ENCODE data around the gene ALS2. TPM values are rescaled to one million over a fixed set of nuclear protein-coding genes. Genes with fewer than 3 reads are reported as not detected.
A peak's percentile ranks its signal among the peaks of the same experiment; 100 is the strongest.

The ALS2 gene
- total RNA-seq, 2 donors from 2014 or later: 19.9 to 20.0 TPM

DNA sequence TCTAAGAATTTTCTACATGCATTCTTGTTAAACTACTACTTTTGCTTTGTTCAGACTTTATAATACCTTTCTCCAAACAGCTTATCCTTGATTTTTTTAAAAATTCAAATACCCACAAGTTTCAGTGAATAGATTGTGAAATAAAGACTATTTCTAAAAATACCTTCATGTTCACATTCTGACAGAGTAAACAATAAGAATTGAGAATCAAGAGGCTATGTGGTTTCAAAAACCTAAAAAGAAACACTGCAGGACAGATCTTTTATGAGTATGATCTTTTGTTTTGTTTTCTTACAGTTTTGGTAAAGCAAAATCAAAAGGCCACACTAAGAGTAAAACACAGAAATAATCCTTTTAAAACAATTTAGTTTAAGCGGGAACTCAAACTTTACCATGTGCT is 21.2 kb downstream of the ALS2 start:
- ATAC-seq (no peak), DNase-seq (ENCODE audit: low spot score) (no peak)
- Mint-ChIP-seq H3K9me3 (no peaks in the 10 kb centered on the region), H3K27me3 (no peaks in the 10 kb centered on the region), H3K4me3 (no peak overlapping the region), H3K4me1 (ENCODE audit: low read depth in 2 of 2) (no peaks in the 10 kb centered on the region), H3K36me3 (no peaks in the 10 kb centered on the region), H3K27ac (no peak overlapping the region)

GRCh38 chr2:201758873-201759272 is 21.9 kb downstream of the ALS2 start:
- Mint-ChIP-seq H3K36me3 (no peaks in the 10 kb centered on the region), H3K4me3 (no peak overlapping the region), H3K27me3 (no peaks in the 10 kb centered on the region), H3K9me3 (no peaks in the 10 kb centered on the region), H3K4me1 (ENCODE audit: low read depth in 2 of 2) (no peaks in the 10 kb centered on the region), H3K27ac (no peak overlapping the region)
- no peak for ATAC-seq
- DNase-seq (ENCODE audit: low spot score): no peak

DNA sequence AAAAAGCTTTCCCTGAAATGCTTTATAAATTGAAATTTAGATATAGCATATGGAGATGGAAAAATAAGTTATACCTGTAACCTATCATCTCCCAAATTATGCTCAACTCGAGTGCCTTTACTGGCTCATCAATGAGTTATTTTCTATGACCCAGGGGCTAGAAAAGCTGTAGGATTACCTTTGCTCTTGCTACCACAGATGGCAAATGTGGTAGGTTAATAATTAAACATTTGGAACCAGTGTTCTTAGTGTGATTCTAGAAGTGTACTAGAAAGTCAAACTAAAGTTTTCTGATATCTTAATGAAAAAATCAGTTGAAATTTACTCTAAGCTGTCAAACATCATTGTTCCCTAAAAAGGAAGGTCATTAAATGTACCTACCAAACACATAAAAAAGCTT is 22.5 kb downstream of the ALS2 start:
- ATAC-seq: no peak
- Mint-ChIP-seq H3K27ac (no peak overlapping the region), H3K27me3 (no peaks in the 10 kb centered on the region), H3K9me3 (no peaks in the 10 kb centered on the region), H3K36me3 (no peaks in the 10 kb centered on the region), H3K4me1 (ENCODE audit: low read depth in 2 of 2) (no peaks in the 10 kb centered on the region), H3K4me3 (no peak overlapping the region)
- DNase-seq (ENCODE audit: low spot score): no peak

DNA sequence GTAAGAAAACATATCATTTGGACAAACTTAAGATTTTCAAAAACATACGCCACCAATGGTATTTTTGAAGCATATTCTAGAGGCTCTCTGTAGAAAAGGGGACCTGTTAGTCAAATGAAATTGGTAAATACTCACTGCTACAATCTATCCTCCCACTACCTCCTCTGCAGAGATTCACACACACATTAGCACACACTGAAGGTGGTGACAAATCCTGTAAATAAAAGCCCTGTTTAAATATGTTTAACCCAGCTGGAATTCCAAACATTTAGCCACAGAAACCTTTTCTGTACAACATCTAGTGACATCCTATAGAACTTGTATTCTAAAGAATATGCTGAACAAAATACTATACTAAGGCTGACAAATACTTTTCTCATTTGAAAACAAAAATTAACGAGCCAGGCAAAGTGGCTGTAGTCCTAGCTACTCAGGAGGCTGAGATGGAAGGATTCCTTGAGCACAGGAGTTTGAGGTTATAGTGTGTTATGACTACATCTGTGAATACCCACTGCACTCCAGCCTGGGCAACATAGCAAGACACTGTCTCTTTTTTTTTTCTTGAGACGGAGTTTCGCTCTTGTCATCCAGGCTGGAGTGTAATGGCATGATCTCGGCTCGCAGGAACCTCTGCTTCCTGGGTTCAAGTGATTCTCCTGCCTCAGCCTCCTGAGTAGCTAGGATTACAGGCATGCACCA is 25.9 kb downstream of the ALS2 start:
- DNase-seq (ENCODE audit: low spot score) (no peak), ATAC-seq (no peak)
- no peaks in the 10 kb centered on the region for H3K27me3 Mint-ChIP-seq
- no peaks in the 10 kb centered on the region for H3K4me1 Mint-ChIP-seq (ENCODE audit: low read depth in 2 of 2)
- no peaks in the 10 kb centered on the region for H3K9me3 Mint-ChIP-seq
- H3K27ac Mint-ChIP-seq: no peak overlapping the region
- H3K4me3 Mint-ChIP-seq: no peak overlapping the region
- H3K36me3 Mint-ChIP-seq: no peaks in the 10 kb centered on the region

- DNase-seq (ENCODE audit: low spot score) (no peak), ATAC-seq (no peak)
- no peaks in the 10 kb centered on the region for H3K27me3 Mint-ChIP-seq
- no peak overlapping the region for H3K27ac Mint-ChIP-seq
- no peaks in the 10 kb centered on the region for H3K4me1 Mint-ChIP-seq (ENCODE audit: low read depth in 2 of 2)
- H3K36me3 Mint-ChIP-seq: no peaks in the 10 kb centered on the region
- no peak overlapping the region for H3K4me3 Mint-ChIP-seq
- H3K9me3 Mint-ChIP-seq: no peaks in the 10 kb centered on the region
Measured at GRCh38 chr2:201751566-201751965, 29.2 kb downstream of the ALS2 start.

DNA sequence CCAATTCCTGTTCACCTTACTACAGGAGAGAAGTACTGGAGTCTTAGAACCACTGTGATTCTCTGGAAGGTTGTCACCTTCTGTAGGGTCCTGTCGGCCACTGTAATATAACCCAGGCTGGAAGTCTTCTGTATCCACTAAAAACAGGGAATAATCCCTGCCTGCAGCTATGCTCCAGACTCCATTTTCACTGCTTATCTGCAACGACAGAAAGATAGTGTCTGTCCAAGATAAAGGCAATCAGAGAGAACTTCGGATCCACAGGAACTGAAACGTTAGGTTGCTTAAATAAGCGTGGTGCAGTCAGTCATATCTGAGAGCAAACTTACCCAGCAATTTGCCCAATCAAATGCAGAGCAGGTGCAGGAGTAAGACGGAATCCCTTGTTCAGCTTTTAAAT is 34.2 kb downstream of the ALS2 start:
- Mint-ChIP-seq H3K4me1 (ENCODE audit: low read depth in 2 of 2) (no peaks in the 10 kb centered on the region), H3K4me3 (no peak overlapping the region), H3K36me3 (peaks cover 17% of the 10 kb centered on the region), H3K27ac (peak overlapping the region in 1 of 2 donors; percentile 34), H3K9me3 (no peaks in the 10 kb centered on the region), H3K27me3 (no peaks in the 10 kb centered on the region)
- DNase-seq (ENCODE audit: low spot score) (no peak), ATAC-seq (no peak)

DNA sequence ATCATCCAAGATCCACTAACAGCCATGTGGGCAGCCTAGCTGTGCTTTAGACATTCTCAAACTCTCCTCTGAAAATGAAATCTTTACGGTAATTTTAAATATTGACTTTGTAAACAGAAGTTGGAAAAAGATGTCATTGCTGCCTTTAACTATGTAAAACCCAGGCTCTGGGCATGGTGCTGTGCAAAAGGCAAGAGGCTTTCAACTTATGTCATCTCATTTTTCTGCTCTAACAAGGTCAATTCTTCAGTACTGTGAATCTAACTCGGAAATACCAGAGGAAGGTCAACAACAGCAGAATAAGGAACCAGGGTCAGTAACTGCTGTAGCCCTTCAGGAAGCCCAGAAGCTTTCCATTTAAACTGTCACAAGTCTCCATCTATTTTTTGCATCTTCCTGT is 45.2 kb downstream of the ALS2 start:
- Mint-ChIP-seq H3K36me3 (peaks cover 25% of the 10 kb centered on the region), H3K4me1 (ENCODE audit: low read depth in 2 of 2) (no peaks in the 10 kb centered on the region), H3K27me3 (no peaks in the 10 kb centered on the region), H3K27ac (no peak overlapping the region), H3K9me3 (no peaks in the 10 kb centered on the region), H3K4me3 (no peak overlapping the region)
- DNase-seq (ENCODE audit: low spot score) (no peak), ATAC-seq (no peak)

DNA sequence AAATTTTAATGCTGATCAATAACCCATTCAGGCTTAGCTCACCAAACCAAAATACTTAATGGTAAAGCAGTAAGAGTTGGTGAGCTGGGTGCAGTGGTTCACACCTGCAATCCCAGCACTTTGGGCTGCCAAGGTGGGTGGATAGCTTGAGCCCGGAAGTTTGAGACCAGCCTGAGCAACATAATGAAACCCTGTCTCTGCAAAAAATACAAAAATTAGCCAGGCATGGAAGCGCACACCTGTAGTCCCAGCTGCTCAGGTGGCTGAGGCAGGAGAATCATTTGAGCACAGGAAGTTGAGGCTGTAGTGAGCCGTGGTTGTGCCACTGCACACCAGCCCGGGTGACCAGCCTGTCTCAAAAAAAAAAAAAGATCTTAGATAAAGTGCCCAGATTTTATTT is 46.6 kb downstream of the ALS2 start:
- H3K27me3 Mint-ChIP-seq: no peaks in the 10 kb centered on the region
- no peak overlapping the region for H3K4me3 Mint-ChIP-seq
- no peaks in the 10 kb centered on the region for H3K9me3 Mint-ChIP-seq
- ATAC-seq: no peak
- no peak overlapping the region for H3K27ac Mint-ChIP-seq
- peaks cover 25% of the 10 kb centered on the region for H3K36me3 Mint-ChIP-seq
- DNase-seq (ENCODE audit: low spot score): no peak
- H3K4me1 Mint-ChIP-seq (ENCODE audit: low read depth in 2 of 2): no peaks in the 10 kb centered on the region

GRCh38 chr2:201733544-201733943 is 47.2 kb downstream of the ALS2 start:
- H3K9me3 Mint-ChIP-seq: no peaks in the 10 kb centered on the region
- DNase-seq (ENCODE audit: low spot score): no peak
- H3K27ac Mint-ChIP-seq: no peak overlapping the region
- no peaks in the 10 kb centered on the region for H3K27me3 Mint-ChIP-seq
- ATAC-seq: no peak
- no peaks in the 10 kb centered on the region for H3K4me1 Mint-ChIP-seq (ENCODE audit: low read depth in 2 of 2)
- H3K4me3 Mint-ChIP-seq: no peak overlapping the region
- peaks cover 28% of the 10 kb centered on the region for H3K36me3 Mint-ChIP-seq

DNA sequence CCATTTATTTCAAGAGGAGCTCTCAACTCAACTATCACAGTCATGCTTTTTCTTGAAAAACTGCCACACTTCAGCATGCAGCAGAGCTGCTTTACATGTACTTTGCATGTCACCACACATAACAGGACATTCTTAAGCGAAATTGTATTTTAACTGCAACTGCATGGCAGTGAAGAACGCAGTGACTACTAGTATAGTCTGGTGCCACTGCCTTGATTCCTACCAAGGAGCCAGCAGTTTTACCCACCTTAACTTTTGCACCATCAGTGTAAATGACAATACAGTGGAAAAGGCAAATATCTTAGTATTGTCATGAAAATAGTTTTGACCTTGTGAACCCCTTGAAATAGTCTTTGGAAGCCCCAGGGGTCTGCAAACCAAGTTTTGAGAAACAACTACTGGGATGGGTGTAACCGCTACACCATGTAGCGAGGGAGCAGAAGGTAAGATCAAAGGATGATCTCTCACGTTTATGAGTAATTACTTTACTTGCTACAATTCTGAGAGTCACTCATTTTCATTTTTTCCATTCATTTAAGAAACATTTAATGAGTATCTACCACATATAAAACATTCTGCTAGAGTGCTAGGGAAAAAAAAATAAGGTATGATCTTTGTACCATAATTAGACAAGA is 50.0 kb downstream of the ALS2 start:
- no peaks in the 10 kb centered on the region for H3K4me1 Mint-ChIP-seq (ENCODE audit: low read depth in 2 of 2)
- H3K27me3 Mint-ChIP-seq: no peaks in the 10 kb centered on the region
- DNase-seq (ENCODE audit: low spot score) (no peak), ATAC-seq (no peak)
- H3K9me3 Mint-ChIP-seq: no peaks in the 10 kb centered on the region
- H3K4me3 Mint-ChIP-seq: no peak overlapping the region
- no peak overlapping the region for H3K27ac Mint-ChIP-seq
- H3K36me3 Mint-ChIP-seq: peaks cover 15% of the 10 kb centered on the region

GRCh38 chr2:201715459-201715858 is 65.3 kb downstream of the ALS2 start:
- Mint-ChIP-seq H3K9me3 (peaks cover 4% of the 10 kb centered on the region), H3K27ac (no peak overlapping the region), H3K4me3 (no peak overlapping the region), H3K36me3 (peaks cover 33% of the 10 kb centered on the region), H3K4me1 (ENCODE audit: low read depth in 2 of 2) (no peaks in the 10 kb centered on the region), H3K27me3 (no peaks in the 10 kb centered on the region)
- ATAC-seq (no peak), DNase-seq (ENCODE audit: low spot score) (no peak)

DNA sequence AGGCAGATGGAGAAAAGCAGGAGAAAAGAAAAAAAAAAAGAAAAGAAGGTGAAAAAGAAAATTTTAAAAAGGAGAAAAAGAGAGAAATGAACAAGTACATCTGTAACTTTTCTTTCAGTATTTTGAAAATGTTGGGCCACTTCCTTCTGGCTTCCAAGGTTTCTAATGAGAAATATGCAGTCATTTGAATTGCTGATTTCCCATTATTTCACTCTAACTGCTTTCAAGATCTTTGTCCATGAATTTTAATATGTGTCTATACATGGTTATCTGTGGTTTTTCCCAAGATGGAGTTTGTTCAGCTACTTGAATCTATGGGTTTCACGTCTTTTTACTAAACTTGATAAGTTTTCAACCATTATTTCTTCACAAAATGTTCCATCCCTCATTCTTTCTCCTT is 68.0 kb downstream of the ALS2 start:
- Mint-ChIP-seq H3K36me3 (peaks cover 25% of the 10 kb centered on the region), H3K4me1 (ENCODE audit: low read depth in 2 of 2) (no peaks in the 10 kb centered on the region), H3K27me3 (no peaks in the 10 kb centered on the region), H3K4me3 (no peak overlapping the region), H3K9me3 (no peaks in the 10 kb centered on the region), H3K27ac (no peak overlapping the region)
- ATAC-seq (no peak), DNase-seq (ENCODE audit: low spot score) (no peak)

DNA sequence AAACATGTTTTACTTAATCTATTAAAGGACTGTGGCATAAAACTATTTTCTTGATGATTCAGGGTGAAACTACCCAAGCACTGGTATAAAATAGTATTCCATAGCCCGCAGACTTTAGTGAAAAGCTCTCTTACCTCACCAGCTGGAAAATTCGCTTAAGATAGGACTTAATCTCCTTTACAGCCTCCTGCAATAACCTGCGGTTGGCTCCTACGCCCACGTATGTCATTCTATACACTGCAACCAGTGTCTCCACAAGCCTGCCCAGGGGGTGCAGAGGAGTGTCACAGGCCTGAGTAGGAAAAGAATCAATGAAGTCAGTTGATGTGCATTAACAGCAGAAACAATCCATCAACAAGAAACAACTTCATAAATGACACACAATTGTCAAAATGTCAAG is 71.0 kb downstream of the ALS2 start:
- H3K27me3 Mint-ChIP-seq: no peaks in the 10 kb centered on the region
- ATAC-seq (no peak), DNase-seq (ENCODE audit: low spot score) (no peak)
- no peaks in the 10 kb centered on the region for H3K9me3 Mint-ChIP-seq
- H3K4me1 Mint-ChIP-seq (ENCODE audit: low read depth in 2 of 2): no peaks in the 10 kb centered on the region
- H3K4me3 Mint-ChIP-seq: no peak overlapping the region
- H3K27ac Mint-ChIP-seq: no peak overlapping the region
- H3K36me3 Mint-ChIP-seq: peaks cover 19% of the 10 kb centered on the region

DNA sequence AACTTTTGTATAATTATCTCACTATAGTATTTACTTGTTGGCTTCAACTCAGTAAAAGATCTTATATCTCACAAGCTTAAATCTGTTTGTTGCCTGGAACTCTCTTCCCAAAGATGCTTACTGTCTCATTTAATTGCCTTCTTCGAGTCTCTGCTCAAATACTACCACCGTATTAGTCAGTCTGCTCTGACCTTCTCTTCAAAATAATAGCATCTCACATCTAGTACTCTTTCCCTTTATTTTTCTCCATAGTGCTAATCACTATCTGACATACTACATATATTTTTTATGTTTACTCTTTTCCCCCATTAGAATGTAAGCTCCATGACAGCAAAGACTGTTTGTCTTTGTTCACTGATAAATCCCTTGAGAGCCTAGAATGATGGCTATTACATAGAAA is 71.7 kb downstream of the ALS2 start:
- no peak for ATAC-seq
- Mint-ChIP-seq H3K4me3 (no peak overlapping the region), H3K27ac (no peak overlapping the region), H3K9me3 (no peaks in the 10 kb centered on the region), H3K4me1 (ENCODE audit: low read depth in 2 of 2) (no peaks in the 10 kb centered on the region), H3K36me3 (peaks cover 22% of the 10 kb centered on the region), H3K27me3 (no peaks in the 10 kb centered on the region)
- no peak for DNase-seq (ENCODE audit: low spot score)

DNA sequence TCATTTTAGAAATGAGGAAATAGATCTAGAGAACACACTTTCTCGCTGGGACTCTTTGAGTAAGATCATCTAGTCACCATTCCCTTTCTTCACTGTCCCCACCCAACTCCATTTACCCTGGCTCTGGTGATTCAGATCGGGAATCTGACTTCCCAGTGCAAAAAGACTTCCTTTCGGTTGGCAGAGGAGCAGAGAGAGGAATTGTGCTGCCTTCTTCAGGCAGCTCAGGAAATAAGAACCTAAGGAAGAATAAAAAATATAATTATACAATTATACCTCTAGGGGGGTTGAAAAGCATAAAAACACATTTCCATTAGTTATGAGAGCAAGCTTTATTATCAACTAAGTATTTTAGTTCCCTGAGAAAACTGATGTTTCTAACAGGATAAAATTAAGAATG is 73.0 kb downstream of the ALS2 start:
- H3K27me3 Mint-ChIP-seq: no peaks in the 10 kb centered on the region
- H3K4me3 Mint-ChIP-seq: no peak overlapping the region
- no peaks in the 10 kb centered on the region for H3K4me1 Mint-ChIP-seq (ENCODE audit: low read depth in 2 of 2)
- peaks cover 19% of the 10 kb centered on the region for H3K36me3 Mint-ChIP-seq
- DNase-seq (ENCODE audit: low spot score) (no peak), ATAC-seq (no peak)
- H3K27ac Mint-ChIP-seq: no peak overlapping the region
- no peaks in the 10 kb centered on the region for H3K9me3 Mint-ChIP-seq

Data from natural killer cell treated with Interleukin-12 subunit alpha and Interleukin-12 subunit beta and Interleukin-15 and Interleukin-18, amount 100 ng/mL, for 72 hours (primary cell).